Cardiac muscle cell (in vitro differentiated cells and primary cell): ENCODE results near the gene EXOC4. TPM values are rescaled to one million over a fixed set of nuclear protein-coding genes. Genes with fewer than 3 reads are reported as not detected.

Source experiments
- DNase-seq, 2 donors: peaks; one replicate each; pipeline versions ENCODE4 v3.0.0 to v3.0.0-alpha.2; 2010 to 2017; ENCODE audit warnings: low read depth in 1 of 2, low spot score in 1 of 2
- H3K27ac ChIP-seq: fragments of 200-600 bp; sonication (generic); 2 replicates; pipeline ENCODE4 v1.5.1; 2016
- H3K27me3 ChIP-seq: fragments of 200-600 bp; sonication (generic); 2 replicates; pipeline ENCODE4 v1.6.0; 2016; ENCODE audit warnings: control low read depth
- H3K36me3 ChIP-seq: fragments of 200-600 bp; sonication (generic); 2 replicates; pipeline ENCODE4 v1.5.1; 2016; ENCODE audit warnings: control low read depth
- H3K4me1 ChIP-seq: fragments of 200-600 bp; sonication (generic); 2 replicates; pipeline ENCODE4 v1.8.1; 2017; ENCODE audit warnings: low read depth, mild to moderate bottlenecking, mixed run types
- H3K4me3 ChIP-seq: fragments of 200-600 bp; sonication (generic); 2 replicates; pipeline ENCODE4 v1.5.1; 2016; ENCODE audit warnings: mild to moderate bottlenecking
- H3K9me3 ChIP-seq: fragments of 200-600 bp; sonication (generic); 2 replicates; pipeline ENCODE4 v1.5.1; 2017; ENCODE audit warnings: low read depth, mild to moderate bottlenecking, control low read depth
- CTCF ChIP-seq: IDR thresholded peaks from 2 replicates; pipeline ENCODE4 v1.5.1; 2012; ENCODE audit warnings: low read depth, mild to moderate bottlenecking, low read length
- polyA plus RNA-seq: library from polyadenylated mRNA; unstranded; fragments of >200 nt; fragmentation: Nextera tagmentation; extraction: Ambion mirVana; gene quantifications from 2 replicates; pipeline ENCODE4 v1.2.1, GENCODE V29; 2016
- total RNA-seq: library from RNA; depleted of rRNA; stranded (reverse); fragments of >200 nt; gene quantifications from 2 replicates; pipeline ENCODE4 v1.2.3, GENCODE V29; 2016

EXOC4 gene
- total and polyA plus RNA-seq, 2 experiments from 2014 or later = 33.6 to 46.0 TPM

GRCh38 chr7:133796782-133797745 is 544.2 kb downstream of the EXOC4 start:
- TF ChIP-seq CTCF = no peak
- Histone ChIP-seq H3K9me3 (no peaks in the 10 kb centered on the region), H3K27ac (no peak overlapping the region), H3K4me3 (no peak overlapping the region), H3K4me1 (no peaks in the 10 kb centered on the region), H3K36me3 (no peaks in the 10 kb centered on the region), H3K27me3 (no peaks in the 10 kb centered on the region)
- no peak for DNase-seq

- TF ChIP-seq CTCF = no peak
- no peaks in the 10 kb centered on the region for H3K9me3 ChIP-seq
- peak in 1 of 2 donors; percentile 10 for DNase-seq
- H3K27me3 ChIP-seq = no peaks in the 10 kb centered on the region
- H3K4me1 ChIP-seq = no peaks in the 10 kb centered on the region
- H3K36me3 ChIP-seq = no peaks in the 10 kb centered on the region
- H3K4me3 ChIP-seq = no peak overlapping the region
- H3K27ac ChIP-seq = no peak overlapping the region
Observed at GRCh38 chr7:133797818-133798520, 545.1 kb downstream of the EXOC4 start.

GRCh38 chr7:133801341-133801740 is 548.5 kb downstream of the EXOC4 start:
- H3K27me3 ChIP-seq = no peaks in the 10 kb centered on the region
- H3K36me3 ChIP-seq = no peaks in the 10 kb centered on the region
- no peaks in the 10 kb centered on the region for H3K4me1 ChIP-seq
- H3K4me3 ChIP-seq = no peak overlapping the region
- no peak overlapping the region for H3K27ac ChIP-seq
- H3K9me3 ChIP-seq = no peaks in the 10 kb centered on the region
- TF ChIP-seq CTCF = no peak
- no peak for DNase-seq

- H3K36me3 ChIP-seq = no peaks in the 10 kb centered on the region
- no peak for TF ChIP-seq CTCF
- DNase-seq = no peak
Observed at GRCh38 chr7:133804127-133804526, 551.2 kb downstream of the EXOC4 start.

GRCh38 chr7:133805426-133805825 is 552.5 kb downstream of the EXOC4 start:
- H3K27ac ChIP-seq = no peak overlapping the region
- H3K27me3 ChIP-seq = no peaks in the 10 kb centered on the region
- TF ChIP-seq CTCF = no peak
- no peaks in the 10 kb centered on the region for H3K9me3 ChIP-seq
- H3K36me3 ChIP-seq = no peaks in the 10 kb centered on the region
- no peak for DNase-seq
- H3K4me1 ChIP-seq = no peaks in the 10 kb centered on the region
- no peak overlapping the region for H3K4me3 ChIP-seq

More at GRCh38 chr7:133804127-133804526, 551.2 kb downstream of the EXOC4 start:
- Histone ChIP-seq H3K27ac (no peak overlapping the region), H3K27me3 (no peaks in the 10 kb centered on the region), H3K9me3 (no peaks in the 10 kb centered on the region), H3K4me3 (no peak overlapping the region), H3K4me1 (no peaks in the 10 kb centered on the region)
